ENCODE measurements around the gene NRCAM.

GRCh38 chr7:108407676-108408075 lies 48.6 kb downstream of the NRCAM start:
- no peak for TF ChIP-seq CTCF (IDR thresholded peaks at IDR 0.05)
- no peak for TF ChIP-seq EZH2 (IDR thresholded peaks at IDR 0.05; ENCODE audit: borderline replicate concordance, insufficient read depth, low read depth, low read length, poor library complexity, severe bottlenecking)

All from B cell (primary cell).